H9 (cell line): ENCODE data around the gene NRG3. TPM values are rescaled to one million over a fixed set of nuclear protein-coding genes. Genes with fewer than 3 reads are reported as not detected.

Experiments used
- DNase-seq: peaks from one replicate; pipeline ENCODE4 v3.0.0-alpha.2; 2017
- H2AFZ ChIP-seq: one replicate; pipeline ENCODE4 v1.6.1; 2013; ENCODE audit warnings: mild to moderate bottlenecking, low read length, control low read depth, moderate library complexity
- H2AK5ac ChIP-seq: 2 replicates; pipeline ENCODE4 v1.6.1; 2013; ENCODE audit warnings: low read length, control low read depth, mixed read lengths; ENCODE audit not compliant: insufficient read length
- H2BK120ac ChIP-seq: one replicate; pipeline ENCODE4 v1.6.1; 2013; ENCODE audit warnings: low read depth, mild to moderate bottlenecking, low read length, control low read depth, inconsistent platforms; ENCODE audit not compliant: poor library complexity, severe bottlenecking
- H2BK12ac ChIP-seq: 2 replicates; pipeline ENCODE4 v1.6.1; 2013; ENCODE audit warnings: low read length, control low read depth, mixed read lengths, low read depth; ENCODE audit not compliant: insufficient read length
- H2BK15ac ChIP-seq: 2 replicates; pipeline ENCODE4 v1.6.1; 2013; ENCODE audit warnings: low read depth, low read length, control low read depth
- H2BK20ac ChIP-seq: one replicate; pipeline ENCODE4 v1.6.1; 2013; ENCODE audit warnings: low read depth, mild to moderate bottlenecking, low read length, control low read depth, inconsistent platforms; ENCODE audit not compliant: poor library complexity, severe bottlenecking
- H2BK5ac ChIP-seq: 2 replicates; pipeline ENCODE4 v1.6.1; 2013; ENCODE audit warnings: low read length, control low read depth, mixed read lengths; ENCODE audit not compliant: insufficient read length
- H3K14ac ChIP-seq: 2 replicates; pipeline ENCODE4 v1.6.1; 2013; ENCODE audit warnings: low read length, control low read depth; ENCODE audit not compliant: insufficient read depth
- H3K18ac ChIP-seq: 2 replicates; pipeline ENCODE4 v1.6.1; 2013; ENCODE audit warnings: low read depth, mild to moderate bottlenecking, mixed read lengths, low read length, control low read depth; ENCODE audit not compliant: insufficient read length
- H3K23ac ChIP-seq: 2 replicates; pipeline ENCODE4 v1.6.1; 2013; ENCODE audit warnings: low read length, control low read depth, mixed read lengths, low read depth; ENCODE audit not compliant: insufficient read length
- H3K23me2 ChIP-seq: 2 replicates; pipeline ENCODE4 v1.6.1; 2013; ENCODE audit warnings: low read depth, mild to moderate bottlenecking, mixed read lengths, low read length, control low read depth; ENCODE audit not compliant: insufficient read length, poor library complexity, severe bottlenecking
- H3K27ac ChIP-seq: 2 replicates; pipeline ENCODE4 v1.5.1; 2013; ENCODE audit warnings: low read length, control low read depth, mixed read lengths, low read depth; ENCODE audit not compliant: insufficient read length
- H3K27me3 ChIP-seq: 2 replicates; pipeline ENCODE4 v1.6.1; 2013; ENCODE audit warnings: low read length, control low read depth, inconsistent platforms; ENCODE audit not compliant: insufficient read depth
- H3K4ac ChIP-seq: 2 replicates; pipeline ENCODE4 v1.6.1; 2013; ENCODE audit warnings: low read depth, mild to moderate bottlenecking, control low read depth, inconsistent platforms, low read length, moderate library complexity
- H3K4me1 ChIP-seq: 2 replicates; pipeline ENCODE4 v1.6.1; 2013; ENCODE audit warnings: low read length, control low read depth, inconsistent platforms; ENCODE audit not compliant: insufficient read depth
- H3K4me2 ChIP-seq: 2 replicates; pipeline ENCODE4 v1.6.1; 2013; ENCODE audit warnings: low read length, control low read depth, mixed read lengths; ENCODE audit not compliant: insufficient read length, insufficient read depth
- H3K56ac ChIP-seq: 2 replicates; pipeline ENCODE4 v1.6.1; 2013; ENCODE audit warnings: low read depth, mild to moderate bottlenecking, mixed read lengths, low read length, control low read depth; ENCODE audit not compliant: insufficient read length
- H3K79me1 ChIP-seq: 2 replicates; pipeline ENCODE4 v1.6.1; 2013; ENCODE audit warnings: low read depth, mild to moderate bottlenecking, moderate library complexity, low read length, control low read depth, inconsistent platforms; ENCODE audit not compliant: insufficient read depth, poor library complexity, severe bottlenecking
- H3K79me2 ChIP-seq: 2 replicates; pipeline ENCODE4 v1.6.1; 2013; ENCODE audit warnings: low read length, control low read depth, inconsistent platforms; ENCODE audit not compliant: insufficient read depth
- H3K9ac ChIP-seq: 2 replicates; pipeline ENCODE4 v1.6.1; 2013; ENCODE audit warnings: low read length, control low read depth, mixed read lengths; ENCODE audit not compliant: insufficient read length; ENCODE audit errors: extremely low read depth
- H3K9me3 ChIP-seq: one replicate; pipeline ENCODE4 v1.6.1; 2013; ENCODE audit warnings: low read depth, low read length, inconsistent platforms; ENCODE audit not compliant: control insufficient read depth
- H3T11ph ChIP-seq: one replicate; pipeline ENCODE4 v1.6.1; 2013; ENCODE audit warnings: mild to moderate bottlenecking, low read length, control low read depth, inconsistent platforms
- H4K20me1 ChIP-seq: one replicate; pipeline ENCODE4 v1.6.1; 2013; ENCODE audit not compliant: control insufficient read depth, insufficient read length, insufficient read depth
- H4K5ac ChIP-seq: 2 replicates; pipeline ENCODE4 v1.6.1; 2013; ENCODE audit warnings: low read depth, mild to moderate bottlenecking, mixed read lengths, low read length, control low read depth; ENCODE audit not compliant: insufficient read length
- H4K8ac ChIP-seq: replicated peaks from 2 replicates; pipeline ENCODE4 v1.6.1; 2013; ENCODE audit warnings: low read length, control low read depth, mixed read lengths, low read depth; ENCODE audit not compliant: insufficient read length
- H4K91ac ChIP-seq: 2 replicates; pipeline ENCODE4 v1.6.1; 2013; ENCODE audit warnings: low read depth, mild to moderate bottlenecking, moderate library complexity, mixed read lengths, low read length, control low read depth; ENCODE audit not compliant: insufficient read length
- H3K27ac Mint-ChIP-seq, 3 experiments: 2 replicates in 2 of 3; 3 replicates in 1 of 3; pipeline ENCODE4 v1.8.0; 2020 to 2021; ENCODE audit warnings: mixed read lengths in 3 of 3, mild to moderate bottlenecking in 1 of 3, moderate library complexity in 1 of 3
- H3K27me3 Mint-ChIP-seq: 2 replicates; pipeline ENCODE4 v1.8.0; 2021; ENCODE audit warnings: low read depth, mild to moderate bottlenecking, moderate library complexity, mixed read lengths
- H3K36me3 Mint-ChIP-seq, 3 experiments: 2 replicates in 2 of 3; 3 replicates in 1 of 3; pipeline ENCODE4 v1.8.0; 2020 to 2021; ENCODE audit warnings: low read depth in 3 of 3, mixed read lengths in 3 of 3; ENCODE audit not compliant: insufficient read depth in 1 of 3
- H3K4me1 Mint-ChIP-seq, 2 experiments: 2 replicates each; pipeline ENCODE4 v1.8.0; 2020; ENCODE audit warnings: mixed read lengths in 2 of 2
- H3K4me3 Mint-ChIP-seq, 2 experiments: 2 replicates in 1 of 2; 3 replicates in 1 of 2; pipeline ENCODE4 v1.8.0; 2020 to 2021; ENCODE audit warnings: mild to moderate bottlenecking in 2 of 2, mixed read lengths in 2 of 2, moderate library complexity in 1 of 2
- H3K9me3 Mint-ChIP-seq, 2 experiments: 2 replicates in 1 of 2; 3 replicates in 1 of 2; pipeline ENCODE4 v1.8.0; 2020; ENCODE audit warnings: mild to moderate bottlenecking in 2 of 2, mixed read lengths in 2 of 2, moderate library complexity in 1 of 2
- CTCF ChIP-seq: fragments of 200-600 bp; sonication (generic); conservative IDR thresholded peaks from 3 replicates; pipeline ENCODE4 v1.8.0; 2021; ENCODE audit warnings: antibody characterized with exemption, mild to moderate bottlenecking
- WGBS: extraction: QIAGEN DNeasy Blood & Tissue Kit; methylation state at CpG from one replicate; pipeline ENCODE4 v1.1.7; 2013; ENCODE audit warnings: missing lambda C conversion rate, low lambda C conversion rate, mixed read lengths; ENCODE audit not compliant: insufficient read length; ENCODE audit errors: extremely low coverage; 5-methylcytosine and 5-hydroxymethylcytosine counted together
- total RNA-seq: library from RNA; stranded (reverse); gene quantifications from 2 replicates; pipeline ENCODE4 v1.2.1, GENCODE V29; 2021

NRG3 gene
- total RNA-seq, 1 experiment from 2014 or later: 1.6 TPM

GRCh38 chr10:82660986-82661385 is 786.0 kb downstream of the NRG3 start:
- no peak overlapping the region for H3K27ac ChIP-seq
- H3K4me3 Mint-ChIP-seq: no peak overlapping the region
- WGBS: no CpG with 5 or more reads among the region's 1 CpG
- H3K9me3 Mint-ChIP-seq: no peaks in the 10 kb centered on the region
- H3K9ac ChIP-seq: no peak overlapping the region
- no peaks in the 10 kb centered on the region for H3K4me1 ChIP-seq
- no peaks in the 10 kb centered on the region for H4K20me1 ChIP-seq
- H3K36me3 Mint-ChIP-seq: no peaks in the 10 kb centered on the region
- H3K56ac ChIP-seq: no peak overlapping the region
- H3K23me2 ChIP-seq: no peaks in the 10 kb centered on the region
- H2BK20ac ChIP-seq: no peak overlapping the region
- H3K23ac ChIP-seq: no peak overlapping the region
- no peak overlapping the region for H3T11ph ChIP-seq
- no peak overlapping the region for H4K91ac ChIP-seq
- H3K4me2 ChIP-seq: no peak overlapping the region
- no peaks in the 10 kb centered on the region for H3K79me2 ChIP-seq
- no peak overlapping the region for H2AFZ ChIP-seq
- no peak overlapping the region for H3K27ac Mint-ChIP-seq
- H2BK15ac ChIP-seq: no peak overlapping the region
- H3K27me3 Mint-ChIP-seq: peaks cover 1% of the 10 kb centered on the region; the same call in 1 of the 2 replicates
- H2BK5ac ChIP-seq: no peak overlapping the region
- DNase-seq: no peak
- no peak overlapping the region for H3K14ac ChIP-seq
- H3K4ac ChIP-seq: no peak overlapping the region
- no peaks in the 10 kb centered on the region for H3K27me3 ChIP-seq
- TF ChIP-seq CTCF: no peak
- no peaks in the 10 kb centered on the region for H3K9me3 ChIP-seq
- no peak overlapping the region for H2BK120ac ChIP-seq
- H4K8ac ChIP-seq: no peak overlapping the region
- H2AK5ac ChIP-seq: no peak overlapping the region
- no peak overlapping the region for H2BK12ac ChIP-seq
- H3K18ac ChIP-seq: no peak overlapping the region
- H3K79me1 ChIP-seq: no peaks in the 10 kb centered on the region
- no peak overlapping the region for H4K5ac ChIP-seq
- peaks cover 0 to 6% of the 10 kb centered on the region in 2 experiments; a peak in 2 of 4 replicates for H3K4me1 Mint-ChIP-seq
